Heart left ventricle (tissue), 13 donors: ENCODE measurements around the gene UBR3.

Experiments used
- POLR2A ChIP-seq, 2 donors: fragments of 450-650 bp; IDR thresholded peaks; one replicate each; pipeline ENCODE4 v1.6.1; 2017; ENCODE audit warnings: antibody characterized with exemption in 2 of 2, mild to moderate bottlenecking in 2 of 2, moderate library complexity in 2 of 2
- TF ChIP-seq, protein P1 (sequence below), 12 donors: fragments of 200-600 bp; sonication (generic) in 4 of 12; IDR thresholded peaks; one replicate each; pipeline versions ENCODE4 v1.5.0 to v1.8.0; 2018 to 2022; ENCODE audit warnings: antibody characterized with exemption in 12 of 12, mild to moderate bottlenecking in 5 of 12
- donor health status: ischemic (EF 13 %, LVEDD 7.1; RV severe dilation, severe dysfunction).
- donor health status: DM: no; HTN: yes; CAD: no.
- donor health status: DM: no; HTN: no; CAD: no.
- donor health status: ischemic (EF 25% LVEDD 6.9; RV normal size, moderate dysfunction).
- donor health status: ischemic (EF 25% LVEDD 5.7; RV mildly dilated, moderate dysfunction).
- donor health status: ischemic (EF 35%, LVEDD 5.7; RV mildly dilated, moderate dysfunction).
- donor health status: nonischemic (EF 11% LVEDD 7.7; RV severe dilation, severe dysfunction).
- donor health status: DM: yes; HTN: yes; CAD: no.
- donor health status: PGD.
- donor health status: ischemic (EF 29% LVEDD 5.4; RV normal size, mild dysfunction).
- donor health status: nonischemic (EF 23%, LVEDD 6.1; RV moderate dilation, normal function).

DNA sequence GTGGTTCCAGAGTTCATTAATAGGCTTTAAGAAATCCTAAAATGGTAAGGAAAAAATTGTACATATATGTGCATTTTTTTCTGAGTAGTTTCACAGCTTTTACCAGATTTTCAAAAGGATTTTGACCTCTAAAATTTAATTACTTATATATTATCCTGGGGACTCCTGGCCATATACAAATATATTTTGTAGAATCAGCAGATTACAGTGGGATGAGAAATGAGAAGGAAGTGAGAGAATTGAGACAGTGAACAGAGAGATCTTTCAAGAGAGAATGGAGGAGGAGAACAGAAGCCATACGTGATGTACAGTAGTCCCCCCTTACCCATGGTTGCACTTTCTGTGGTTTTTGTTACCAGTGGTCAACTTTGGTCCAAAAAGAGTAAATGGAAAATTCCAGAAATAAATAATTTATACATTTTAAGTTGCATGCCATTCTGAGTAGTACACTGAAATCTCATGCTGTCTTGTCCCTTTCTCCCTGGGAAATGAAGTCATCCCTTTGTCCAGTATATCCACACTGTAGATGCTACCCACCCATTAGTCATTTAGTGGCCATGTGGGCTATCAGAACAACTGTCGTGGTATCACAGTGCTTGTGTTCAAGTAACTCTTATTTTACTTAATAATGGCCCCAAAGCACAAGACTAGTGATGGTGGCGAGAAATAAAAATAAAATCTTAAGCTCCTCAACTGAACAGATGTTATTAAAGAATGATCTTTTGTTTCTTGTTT is 220.2 kb downstream of the UBR3 start:
- no peak for TF ChIP-seq POLR2A (IDR thresholded peaks at IDR 0.05)
- TF ChIP-seq, protein P1, sequence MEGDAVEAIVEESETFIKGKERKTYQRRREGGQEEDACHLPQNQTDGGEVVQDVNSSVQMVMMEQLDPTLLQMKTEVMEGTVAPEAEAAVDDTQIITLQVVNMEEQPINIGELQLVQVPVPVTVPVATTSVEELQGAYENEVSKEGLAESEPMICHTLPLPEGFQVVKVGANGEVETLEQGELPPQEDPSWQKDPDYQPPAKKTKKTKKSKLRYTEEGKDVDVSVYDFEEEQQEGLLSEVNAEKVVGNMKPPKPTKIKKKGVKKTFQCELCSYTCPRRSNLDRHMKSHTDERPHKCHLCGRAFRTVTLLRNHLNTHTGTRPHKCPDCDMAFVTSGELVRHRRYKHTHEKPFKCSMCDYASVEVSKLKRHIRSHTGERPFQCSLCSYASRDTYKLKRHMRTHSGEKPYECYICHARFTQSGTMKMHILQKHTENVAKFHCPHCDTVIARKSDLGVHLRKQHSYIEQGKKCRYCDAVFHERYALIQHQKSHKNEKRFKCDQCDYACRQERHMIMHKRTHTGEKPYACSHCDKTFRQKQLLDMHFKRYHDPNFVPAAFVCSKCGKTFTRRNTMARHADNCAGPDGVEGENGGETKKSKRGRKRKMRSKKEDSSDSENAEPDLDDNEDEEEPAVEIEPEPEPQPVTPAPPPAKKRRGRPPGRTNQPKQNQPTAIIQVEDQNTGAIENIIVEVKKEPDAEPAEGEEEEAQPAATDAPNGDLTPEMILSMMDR (IDR thresholded peaks at IDR 0.05), result no peak
